GM12892 (cell line): Measurements from ENCODE around the gene PLCG2.
"Not testable (repeated sequence)": the region's sequence is repeated elsewhere in the genome, so short reads cannot be mapped to it uniquely, and the experiment has no call there.

Source experiments
- DNase-seq: peaks from one replicate; pipeline ENCODE4 v3.0.0; 2011; ENCODE audit not compliant: insufficient read length
- FAIRE-seq: peaks from 2 replicates; lab custom pipeline; 2011; peaks lifted over from hg19 to GRCh38; lab: Jason Lieb, UNC
- POLR2A ChIP-seq: IDR thresholded peaks from 2 replicates; pipeline ENCODE4 v1.6.1; 2011; ENCODE audit warnings: low read depth, low read length, control low read depth
- POLR2AphosphoS5 ChIP-seq: IDR thresholded peaks from 2 replicates; pipeline ENCODE4 v1.6.1; 2011; ENCODE audit warnings: low read depth, low read length, control low read depth
- TAF1 ChIP-seq: IDR thresholded peaks from 2 replicates; pipeline ENCODE4 v1.6.1; 2011; ENCODE audit warnings: low read depth, mild to moderate bottlenecking, control low read depth, low read length, borderline replicate concordance

Gene PLCG2

DNA sequence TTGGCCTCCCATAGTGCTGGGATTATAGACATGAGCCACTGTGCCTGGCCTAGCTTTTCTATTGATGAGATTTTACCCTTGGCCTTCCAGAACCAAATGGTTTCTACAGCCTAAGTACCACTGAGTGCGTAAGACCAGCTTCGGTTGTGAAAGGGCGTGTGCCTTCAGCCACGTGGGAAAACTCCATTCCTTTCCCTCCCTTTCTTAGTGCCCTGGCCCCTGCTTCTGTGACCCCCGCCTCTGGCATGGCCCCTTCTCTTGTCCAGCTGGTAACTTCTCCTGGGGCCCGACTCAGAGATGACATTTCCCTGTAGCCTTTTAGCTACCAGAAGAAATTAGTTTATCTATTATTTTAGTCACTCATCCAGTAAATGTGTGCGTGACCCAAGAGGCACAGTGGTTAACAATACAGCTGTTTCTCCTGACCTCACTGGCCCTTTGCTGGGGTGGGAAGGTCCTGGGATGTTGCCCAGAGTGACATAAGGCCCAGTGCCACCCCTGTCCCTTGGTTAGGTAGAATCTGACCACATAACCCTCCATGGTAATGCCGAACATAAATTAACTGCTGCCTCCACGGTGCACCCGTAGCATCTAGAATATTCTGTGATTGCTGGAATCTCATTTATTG lies 97.3 kb downstream of the PLCG2 start:
- FAIRE-seq: no peak
- TF ChIP-seq POLR2AphosphoS5 (no peak), POLR2A (no peak), TAF1 (no peak)
- DNase-seq: no peak

GRCh38 chr16:81877490-81877889 lies 98.4 kb downstream of the PLCG2 start:
- not testable (repeated sequence) for DNase-seq, FAIRE-seq

GRCh38 chr16:81878529-81878928 lies 99.4 kb downstream of the PLCG2 start:
- no peak for TF ChIP-seq POLR2A
- no peak for TF ChIP-seq POLR2AphosphoS5
- no peak for TF ChIP-seq TAF1
- DNase-seq (no peak), FAIRE-seq (no peak)

DNA sequence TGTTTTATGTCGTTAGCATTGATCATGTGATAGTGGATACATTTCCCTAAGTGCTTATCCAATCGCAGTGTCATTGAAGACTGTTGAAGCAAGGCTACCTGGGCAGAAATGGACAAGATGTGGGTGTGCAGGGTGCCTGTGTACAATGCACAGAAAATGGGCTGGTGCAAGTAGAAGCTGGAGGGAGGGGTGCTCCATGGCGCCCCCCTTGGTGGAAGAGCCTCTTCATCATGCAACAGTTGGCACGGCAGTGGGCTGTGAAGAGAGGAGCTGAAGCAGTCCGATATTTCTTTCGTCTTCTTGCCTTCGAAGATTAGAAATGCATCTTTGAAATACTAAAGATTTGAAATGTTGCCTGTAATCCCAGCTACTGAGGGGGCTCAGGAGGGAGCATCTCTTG lies 100.5 kb downstream of the PLCG2 start:
- DNase-seq: no peak
- TF ChIP-seq POLR2AphosphoS5 (no peak), POLR2A (no peak), TAF1 (no peak)
- no peak for FAIRE-seq

DNA sequence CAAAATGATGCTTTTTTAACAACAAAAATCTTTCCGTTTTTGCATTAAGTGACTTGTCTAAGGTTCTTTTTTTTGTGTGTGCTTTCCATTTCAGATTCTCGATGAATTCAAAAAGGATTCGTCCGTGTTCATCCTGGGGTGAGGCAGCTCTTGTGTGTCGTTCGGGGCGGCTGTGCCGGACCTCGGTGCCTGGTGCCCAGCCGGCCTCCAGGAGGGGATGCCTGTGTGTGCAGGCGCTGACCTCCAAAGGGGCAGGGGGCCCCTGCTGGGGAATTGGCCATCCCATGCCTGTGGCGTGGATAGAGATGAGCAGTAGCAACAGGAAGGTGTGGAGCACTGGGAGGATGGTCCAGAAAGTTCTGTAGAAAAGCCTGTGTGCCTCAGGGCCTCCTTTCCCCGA lies 101.7 kb downstream of the PLCG2 start:
- DNase-seq: no peak
- TF ChIP-seq POLR2A (no peak), TAF1 (no peak), POLR2AphosphoS5 (no peak)
- no peak for FAIRE-seq

- DNase-seq (no peak), FAIRE-seq (no peak)
- TF ChIP-seq POLR2AphosphoS5 (no peak), POLR2A (no peak), TAF1 (no peak)
Observed at GRCh38 chr16:81881228-81881627, 102.1 kb downstream of the PLCG2 start.

GRCh38 chr16:81882559-81882958 lies 103.5 kb downstream of the PLCG2 start:
- DNase-seq (no peak), FAIRE-seq (no peak)
- TF ChIP-seq POLR2AphosphoS5 (no peak), POLR2A (no peak), TAF1 (no peak)

GRCh38 chr16:81883235-81883634 lies 104.1 kb downstream of the PLCG2 start:
- TF ChIP-seq POLR2A (no peak), POLR2AphosphoS5 (no peak), TAF1 (no peak)
- no peak for DNase-seq
- FAIRE-seq: no peak

DNA sequence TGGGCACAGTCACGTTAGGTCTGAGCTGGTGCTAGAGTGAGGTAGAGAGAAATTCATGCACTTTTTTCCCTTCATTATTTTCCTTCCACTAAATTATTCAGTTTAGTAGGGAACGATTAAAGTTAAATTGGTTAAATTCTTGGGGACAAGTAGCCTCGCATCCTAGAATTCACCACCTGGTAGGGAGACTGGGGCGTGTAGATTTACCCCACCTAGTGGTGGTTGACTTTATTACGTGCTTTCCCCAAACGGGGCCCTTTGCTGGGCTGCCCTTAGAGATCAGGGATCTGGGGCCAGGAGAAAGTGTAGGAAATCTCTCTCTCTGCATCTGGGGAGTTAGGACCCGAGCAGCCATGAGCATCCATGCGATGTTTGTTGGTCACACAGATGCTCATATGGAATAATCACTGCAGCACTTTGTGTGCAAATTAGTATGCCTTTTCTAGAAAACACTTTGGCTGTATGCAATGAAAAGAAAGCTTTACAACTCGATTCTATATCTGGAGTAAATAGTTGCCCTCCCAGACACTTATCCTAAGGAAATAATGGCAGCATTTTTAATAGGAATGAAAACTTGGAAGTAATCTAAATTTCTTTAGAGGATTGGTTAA lies 107.0 kb downstream of the PLCG2 start:
- peak; percentile 43 for DNase-seq
- peak; percentile 33 for FAIRE-seq
- TF ChIP-seq TAF1 (no peak), POLR2AphosphoS5 (no peak), POLR2A (peak; percentile 44; the same call in 1 of the 2 replicates)

- FAIRE-seq (no peak), DNase-seq (no peak)
- TF ChIP-seq POLR2AphosphoS5: no peak
- TF ChIP-seq TAF1: no peak
- no peak for TF ChIP-seq POLR2A
Observed at GRCh38 chr16:81888520-81889394, 109.7 kb downstream of the PLCG2 start.

- TF ChIP-seq POLR2AphosphoS5: no peak
- no peak for TF ChIP-seq POLR2A
- FAIRE-seq (no peak), DNase-seq (no peak)
Observed at GRCh38 chr16:81891736-81892364, 112.8 kb downstream of the PLCG2 start.
